Thyroid gland (tissue), 4 donors: ENCODE data around the gene CERK.

Source experiments
- CTCF ChIP-seq, 6 experiments: fragments of 200-600 bp in 3 of 6; fragments of 450-650 bp in 3 of 6; sonication (generic) in 3 of 6; IDR thresholded peaks; one replicate each; pipeline ENCODE4 v1.5.1; 2016 to 2019; ENCODE audit warnings: antibody characterized with exemption in 6 of 6, mild to moderate bottlenecking in 2 of 6, inconsistent platforms in 1 of 6, moderate library complexity in 1 of 6
- POLR2A ChIP-seq, 2 donors: fragments of 450-650 bp; IDR thresholded peaks; one replicate each; pipeline ENCODE4 v1.6.1; 2017; ENCODE audit warnings: antibody characterized with exemption in 2 of 2, mild to moderate bottlenecking in 2 of 2, moderate library complexity in 1 of 2

GRCh38 chr22:46675479-46675878 lies 62.6 kb downstream of the CERK start:
- TF ChIP-seq CTCF (IDR thresholded peaks at IDR 0.05) (no peak), POLR2A (IDR thresholded peaks at IDR 0.05) (no peak)
